ENCODE results near the gene BANF2.

BANF2 gene

DNA sequence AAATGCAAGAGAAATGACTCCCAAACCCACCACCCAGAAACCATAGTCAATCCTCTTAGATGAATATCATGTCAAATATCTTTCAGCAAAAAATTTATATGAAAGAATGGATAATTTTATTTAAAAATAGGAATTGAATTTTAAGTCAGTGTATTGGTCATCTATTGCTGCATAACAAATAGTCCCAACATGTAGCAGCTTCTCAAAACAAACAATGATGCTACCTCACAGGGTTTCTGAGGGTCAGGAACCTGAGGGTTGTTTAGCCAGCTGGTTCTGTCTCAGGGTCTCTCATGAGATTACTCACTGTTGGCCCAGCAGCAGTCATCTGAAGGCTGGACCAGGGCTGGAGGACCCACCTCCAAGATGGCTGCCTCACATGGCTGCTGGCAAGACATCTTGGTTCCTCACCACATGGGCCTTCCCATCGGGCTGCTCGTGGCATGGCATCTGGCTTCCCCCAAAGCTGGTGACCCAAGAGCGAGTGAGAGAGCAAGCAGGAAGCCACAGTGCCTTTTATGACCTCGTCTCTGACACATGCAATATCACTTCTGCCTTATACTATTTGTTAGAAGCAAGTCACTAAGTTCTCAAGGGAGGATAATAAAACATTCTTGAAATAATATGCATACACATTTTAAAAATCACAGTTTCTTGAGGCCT is 36.3 kb downstream of the BANF2 start:
- no peak for FAIRE-seq

DNA sequence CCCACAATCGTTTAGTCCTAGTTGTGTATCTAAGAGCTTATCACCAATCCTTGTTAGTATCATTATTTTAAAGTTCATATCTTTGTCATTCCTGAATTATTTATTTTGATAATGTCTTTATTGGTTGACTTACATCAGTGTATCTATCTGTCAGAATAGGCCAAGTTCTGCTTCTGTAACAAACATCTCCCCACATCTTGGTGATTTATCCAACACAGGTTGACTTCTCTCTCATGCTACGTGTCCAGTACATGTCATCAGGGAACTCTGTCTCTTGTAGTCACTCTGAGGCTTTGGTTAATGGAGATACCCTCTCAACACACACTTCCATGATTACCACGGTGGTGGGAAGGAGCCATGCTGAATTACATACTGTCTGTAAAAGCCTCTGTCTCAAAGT is 38.4 kb downstream of the BANF2 start:
- FAIRE-seq, result no peak

DNA sequence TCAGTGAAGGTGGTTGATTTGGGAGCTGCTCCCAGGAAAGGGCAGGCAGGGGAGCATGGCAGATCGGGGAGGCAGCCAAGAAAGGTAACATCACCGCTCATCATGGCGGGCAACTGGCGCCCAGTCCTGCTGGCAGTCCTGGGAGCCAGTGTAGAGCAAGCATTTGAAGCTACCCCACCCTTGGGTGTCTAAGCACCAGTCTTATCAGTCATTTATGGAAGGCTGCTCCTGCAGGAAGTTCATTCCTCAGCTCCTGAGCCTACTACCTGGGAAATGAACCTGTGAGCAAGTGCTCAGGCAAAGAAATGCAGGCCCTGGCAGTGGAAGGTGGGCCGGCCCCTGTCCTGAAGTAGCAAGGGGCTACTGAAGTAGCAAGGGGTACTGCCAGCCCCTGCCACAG is 41.5 kb downstream of the BANF2 start:
- FAIRE-seq, result no peak

DNA sequence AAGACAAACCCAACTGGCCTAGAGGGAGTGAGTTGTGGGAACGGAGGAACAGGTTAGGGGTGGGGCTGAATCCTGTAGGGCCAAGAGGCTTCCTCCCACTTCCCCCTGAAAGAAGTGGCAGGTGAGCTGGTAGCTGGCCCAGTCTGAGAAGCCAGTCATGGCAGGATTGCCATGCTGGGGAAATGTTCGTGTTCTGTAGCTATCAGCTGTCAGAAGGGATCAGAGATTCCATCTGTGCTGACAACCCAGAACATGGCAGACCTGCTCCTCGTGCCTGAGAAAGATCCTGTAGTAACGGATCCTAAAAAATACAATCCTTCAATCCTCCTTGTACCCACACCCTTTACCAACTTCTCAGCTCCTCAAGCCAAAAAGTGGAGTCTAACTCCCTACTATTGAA is 43.0 kb downstream of the BANF2 start:
- FAIRE-seq, result no peak

DNA sequence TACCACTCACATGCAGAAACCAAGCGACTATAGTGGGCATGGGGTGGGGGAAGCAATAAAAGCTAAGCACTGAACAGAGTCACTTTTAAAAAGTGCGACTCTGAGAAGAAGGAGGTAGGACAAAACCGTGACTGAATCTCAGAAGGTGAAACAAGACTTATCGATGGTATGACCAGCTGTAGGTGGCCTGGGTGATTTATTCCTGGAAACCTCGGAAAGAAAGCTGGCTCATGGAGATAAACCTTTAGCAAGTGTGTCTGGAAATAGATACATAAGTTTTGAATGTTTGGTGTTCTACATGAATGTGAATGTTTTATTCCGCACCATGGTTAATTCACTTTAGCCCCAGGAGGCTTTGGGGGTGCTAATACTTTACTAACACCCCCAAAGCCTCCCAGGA is 43.9 kb downstream of the BANF2 start:
- FAIRE-seq, result no peak

DNA sequence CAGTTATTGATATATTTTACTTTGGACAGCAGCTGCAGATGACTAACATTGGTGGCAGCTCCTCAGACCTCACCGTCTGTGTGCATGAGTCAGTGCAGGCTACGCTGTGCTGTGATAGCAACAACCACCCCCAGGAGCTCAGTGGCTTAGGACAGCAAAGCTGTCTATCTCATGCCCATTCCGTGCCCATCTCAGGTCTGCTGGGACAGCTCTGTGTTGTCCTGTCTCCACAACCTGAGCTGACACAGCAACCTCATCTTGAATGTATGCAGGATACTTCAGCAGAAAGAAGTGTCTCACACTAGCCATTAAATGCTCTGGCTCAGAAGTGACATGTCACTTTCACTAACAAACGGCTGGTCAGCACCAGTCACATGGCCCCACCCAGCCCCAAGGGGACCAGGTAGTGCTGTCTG is 47.7 kb downstream of the BANF2 start:
- FAIRE-seq, result no peak

DNA sequence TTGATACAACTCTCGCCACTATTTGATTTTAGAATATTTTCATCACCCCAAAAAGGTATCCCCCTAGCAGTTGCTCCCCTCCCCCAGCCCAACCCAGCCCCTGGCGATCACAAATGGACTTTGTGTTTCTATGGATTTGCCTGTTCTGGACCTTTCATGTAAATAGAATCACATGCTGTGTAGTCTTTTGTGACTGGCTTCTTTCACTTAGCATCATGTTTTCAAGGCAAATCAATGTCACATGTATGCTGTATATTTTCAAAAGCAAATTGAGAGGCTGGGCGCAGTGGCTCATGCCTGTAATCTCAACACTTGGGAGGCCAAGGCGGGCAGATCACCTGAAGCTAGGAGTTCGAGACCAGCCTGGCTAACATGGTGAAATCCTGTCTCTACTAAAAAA is 48.5 kb downstream of the BANF2 start:
- FAIRE-seq, result no peak

DNA sequence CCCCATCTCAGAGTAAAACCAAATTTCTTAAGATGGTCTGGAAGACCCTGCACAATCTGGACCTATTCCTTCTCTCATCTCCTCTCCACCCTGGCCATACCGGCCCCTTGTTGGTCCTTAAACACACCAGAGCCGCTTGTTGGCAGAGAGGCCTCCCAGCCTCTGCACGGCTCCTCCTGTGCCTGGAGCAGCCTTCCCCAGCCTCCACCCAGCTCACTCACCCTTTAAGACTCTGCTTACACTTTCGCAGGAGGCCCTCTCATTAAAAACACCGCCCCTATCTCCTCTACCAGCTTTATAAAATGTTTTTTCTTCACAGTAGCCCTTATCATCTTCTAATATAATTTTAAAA is 49.8 kb downstream of the BANF2 start:
- no peak for FAIRE-seq

DNA sequence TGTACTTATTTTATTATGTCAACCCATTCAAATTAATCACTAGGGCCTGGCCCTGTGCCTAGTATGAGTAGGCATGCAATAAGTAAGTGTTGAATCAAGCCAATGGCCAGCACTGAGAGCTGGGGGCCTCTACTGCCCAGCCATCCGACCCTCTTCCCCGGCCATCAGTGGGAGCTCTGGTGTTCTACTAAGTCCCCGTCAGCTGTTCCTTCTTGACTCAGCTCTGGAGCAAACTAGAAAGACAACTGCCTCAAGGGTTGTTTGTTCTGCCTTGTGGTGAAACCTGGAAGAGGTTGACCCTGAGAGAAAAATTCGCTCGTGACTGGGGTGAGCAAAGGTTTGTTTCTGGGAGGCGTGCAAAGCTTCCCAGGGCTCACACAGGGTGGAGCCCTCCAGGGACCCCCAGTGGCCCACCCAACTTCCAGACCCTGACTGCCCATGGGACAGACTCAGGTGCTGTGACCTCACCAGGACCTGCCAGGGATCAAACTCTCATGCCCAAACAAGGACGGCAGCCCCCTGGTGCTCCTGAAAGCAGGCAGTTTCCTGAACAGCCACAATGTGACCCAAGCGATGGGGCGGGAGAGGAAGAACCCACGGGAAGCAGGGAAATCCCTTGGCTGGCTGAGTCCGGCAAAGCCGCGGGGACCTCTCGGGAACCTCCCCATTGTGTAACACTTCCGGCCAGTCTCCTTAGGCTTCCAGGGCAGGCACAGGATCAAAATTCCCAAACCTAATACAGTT is 50.4 kb downstream of the BANF2 start:
- FAIRE-seq, result no peak

DNA sequence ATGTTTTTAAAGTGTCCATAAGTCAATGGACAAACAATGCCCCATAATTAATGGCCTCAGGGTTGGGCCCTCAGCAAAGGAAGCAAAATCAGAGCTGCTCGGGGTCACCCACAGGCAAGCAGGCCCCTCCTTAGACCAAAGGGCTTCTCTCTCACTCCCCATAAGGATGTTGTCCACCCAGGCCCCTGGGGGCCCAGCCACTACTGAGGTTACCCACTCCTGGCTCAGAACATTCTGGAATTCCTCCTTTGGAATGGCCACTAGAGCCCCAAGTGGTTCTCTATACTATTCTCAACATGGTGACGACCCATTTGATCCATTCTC is 50.9 kb downstream of the BANF2 start:
- FAIRE-seq, result no peak

DNA sequence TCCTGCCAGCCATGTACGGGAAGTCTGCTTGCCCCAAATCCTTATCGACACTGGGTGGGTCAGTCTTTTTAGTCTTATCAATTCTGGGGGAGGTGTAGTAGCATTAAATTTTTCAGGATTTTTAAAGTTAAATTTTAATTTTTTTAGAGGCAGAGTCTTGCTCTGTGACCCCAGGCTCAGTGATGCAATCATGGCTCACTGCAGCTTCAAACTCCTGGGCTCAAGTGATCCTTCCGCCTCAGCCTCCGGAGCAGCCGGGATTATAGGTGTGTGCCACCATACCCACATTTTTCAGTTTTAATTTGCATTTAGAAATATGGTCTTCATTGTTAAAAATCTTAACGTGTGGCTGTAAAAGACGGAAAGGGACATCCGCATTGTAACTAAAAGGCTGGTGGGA is 51.9 kb downstream of the BANF2 start:
- no peak for FAIRE-seq

DNA sequence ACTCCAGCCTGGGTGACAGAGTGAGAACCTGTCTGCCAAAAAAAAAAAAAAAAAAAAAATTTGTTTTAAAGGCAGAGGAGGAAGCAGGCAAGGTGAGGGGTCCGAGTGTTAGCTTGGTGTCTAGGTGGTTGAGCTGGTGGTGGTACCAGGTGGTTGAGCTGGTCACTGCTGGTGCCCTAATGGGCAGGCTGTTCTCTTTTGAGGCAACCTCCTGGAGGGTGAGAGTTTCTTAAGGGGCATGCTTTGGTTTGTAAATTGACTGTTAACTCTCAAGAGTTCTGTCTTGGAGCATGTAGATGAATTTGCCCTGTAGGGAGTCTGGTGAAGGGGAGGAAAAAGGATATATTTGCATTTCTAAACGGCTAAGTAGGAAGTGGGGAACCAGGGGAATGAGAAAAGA is 52.7 kb downstream of the BANF2 start:
- FAIRE-seq, result no peak

DNA sequence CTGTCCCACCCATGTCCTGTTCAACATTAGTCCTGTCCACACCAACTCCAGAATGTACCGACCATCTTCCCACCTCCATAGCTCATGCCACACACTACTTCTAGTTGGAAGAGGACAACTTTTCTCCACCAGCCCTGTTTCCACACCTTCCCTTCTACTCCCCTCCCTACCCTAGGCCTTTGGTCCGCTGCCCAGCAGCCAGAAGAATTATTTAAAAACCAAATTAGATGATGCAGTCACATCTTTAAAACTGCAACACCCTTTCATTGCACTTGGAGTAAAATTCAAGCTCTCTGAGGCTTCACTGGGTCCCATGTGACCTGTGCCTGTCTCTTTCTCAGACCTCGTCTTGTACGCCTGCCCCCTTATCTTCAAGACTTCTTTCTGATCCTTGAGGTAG is 53.8 kb downstream of the BANF2 start:
- FAIRE-seq, result no peak

DNA sequence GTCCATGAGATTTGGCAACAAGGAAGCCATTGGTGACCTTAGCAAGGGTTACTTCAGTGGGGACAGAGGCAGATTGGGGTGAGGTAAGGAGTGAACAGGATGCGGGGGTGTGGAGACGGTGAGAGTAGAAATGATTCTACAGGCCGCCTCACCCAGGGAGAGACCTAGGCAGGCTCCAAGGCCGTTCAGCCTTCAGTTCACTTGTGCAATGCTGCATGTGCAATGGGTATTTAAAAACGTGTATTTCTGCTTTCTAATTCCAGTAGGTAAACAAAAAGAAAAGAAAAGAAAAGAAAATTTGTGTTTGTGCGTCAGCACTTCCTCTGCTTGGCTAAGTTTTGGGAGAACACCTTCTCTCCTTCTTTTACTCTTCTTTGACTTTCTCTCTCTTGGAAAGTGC is 56.8 kb downstream of the BANF2 start:
- FAIRE-seq, result no peak

DNA sequence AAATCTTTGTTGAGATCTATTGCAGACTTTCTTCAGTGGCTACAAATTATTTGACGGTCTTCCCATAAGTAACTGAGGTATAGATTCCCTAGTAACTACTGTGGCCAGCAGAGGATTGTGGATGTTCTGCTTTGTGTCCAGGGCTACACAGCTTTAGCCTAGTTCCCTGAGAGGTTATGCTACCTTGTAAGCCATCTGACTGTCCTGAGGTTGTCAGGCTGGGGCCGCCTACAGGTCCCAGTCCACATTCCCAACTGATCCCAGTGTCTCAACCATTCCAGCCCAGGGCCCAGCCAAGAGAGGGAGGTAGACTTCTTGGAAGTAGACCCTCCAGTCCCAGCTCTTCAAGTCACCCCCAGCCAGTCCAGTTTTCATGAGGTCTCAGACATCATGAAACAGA is 57.7 kb downstream of the BANF2 start:
- no peak for FAIRE-seq

DNA sequence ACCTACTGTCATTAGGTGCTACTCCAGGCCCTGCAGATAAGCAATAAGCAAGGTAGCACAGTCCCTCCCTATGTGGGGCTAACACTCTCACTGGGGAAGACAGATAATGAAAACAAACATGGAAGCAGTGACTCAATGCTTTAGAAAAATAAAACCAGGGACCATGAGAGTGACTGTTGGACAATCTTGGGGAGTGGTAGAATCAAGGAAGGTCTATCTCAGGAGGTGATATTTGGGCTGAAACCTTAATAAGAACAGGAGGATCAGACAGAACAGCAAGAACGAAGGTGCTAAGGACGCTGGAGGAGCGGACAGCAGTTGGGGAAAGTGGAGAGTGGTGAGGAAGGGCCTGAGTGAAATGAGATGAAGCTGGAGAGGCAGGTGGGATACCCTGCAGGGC is 58.2 kb downstream of the BANF2 start:
- FAIRE-seq, result no peak

DNA sequence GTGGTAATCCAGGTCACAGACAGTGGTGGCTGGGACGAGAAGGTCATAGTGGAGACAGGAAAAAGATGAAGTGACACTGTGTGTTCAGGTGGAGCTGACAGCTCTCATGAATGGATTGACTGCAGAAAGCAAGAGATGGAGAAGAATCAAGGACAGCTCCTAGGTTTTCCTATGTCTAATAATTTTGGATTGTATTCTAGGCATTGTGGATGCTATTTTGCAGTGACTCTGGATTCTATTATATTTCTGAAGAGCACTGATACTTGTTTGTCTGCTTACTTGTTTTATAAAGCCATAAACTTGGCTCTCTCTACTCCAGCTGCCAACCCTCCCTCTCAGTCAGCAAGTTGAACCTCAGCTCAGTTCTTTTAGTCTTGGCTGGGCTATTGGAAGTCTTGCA is 58.7 kb downstream of the BANF2 start:
- FAIRE-seq, result no peak

DNA sequence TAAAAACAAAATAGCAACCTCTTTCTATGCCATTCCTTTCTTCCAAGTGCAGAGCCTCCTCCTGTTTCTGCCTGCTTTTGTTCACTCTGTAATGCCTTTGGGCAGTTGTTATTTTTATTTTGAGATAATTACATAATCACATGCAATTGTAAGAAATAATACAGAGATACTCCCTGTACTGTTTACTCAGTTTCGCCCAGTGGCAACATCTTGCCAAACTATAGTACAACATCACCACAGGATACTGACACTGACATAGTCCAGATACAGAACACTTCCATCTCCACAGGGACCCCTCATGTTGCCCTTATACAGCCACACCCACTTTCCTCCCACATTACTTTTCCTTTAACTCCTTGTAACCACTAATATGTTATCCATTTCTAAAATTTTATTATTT is 59.7 kb downstream of the BANF2 start:
- no peak for FAIRE-seq

DNA sequence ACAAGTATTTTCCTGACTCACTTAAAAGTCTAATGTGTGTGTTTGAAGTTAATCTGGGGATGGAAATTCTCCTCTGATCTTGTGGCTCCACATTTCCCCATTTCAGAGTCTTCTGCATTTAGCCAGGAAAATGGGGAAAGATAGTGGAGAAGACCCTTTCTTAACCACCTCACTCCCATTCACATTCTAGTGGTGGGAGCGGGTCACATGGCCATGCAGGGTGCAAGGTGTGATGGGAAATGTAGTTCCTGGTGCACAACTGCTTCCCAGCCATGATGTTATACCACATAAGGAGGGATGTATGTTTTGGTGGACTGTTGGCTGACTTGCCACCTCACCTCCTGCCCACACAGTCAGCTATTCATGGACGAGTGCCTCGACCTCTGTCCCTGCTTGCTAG is 61.8 kb downstream of the BANF2 start:
- no peak for FAIRE-seq

DNA sequence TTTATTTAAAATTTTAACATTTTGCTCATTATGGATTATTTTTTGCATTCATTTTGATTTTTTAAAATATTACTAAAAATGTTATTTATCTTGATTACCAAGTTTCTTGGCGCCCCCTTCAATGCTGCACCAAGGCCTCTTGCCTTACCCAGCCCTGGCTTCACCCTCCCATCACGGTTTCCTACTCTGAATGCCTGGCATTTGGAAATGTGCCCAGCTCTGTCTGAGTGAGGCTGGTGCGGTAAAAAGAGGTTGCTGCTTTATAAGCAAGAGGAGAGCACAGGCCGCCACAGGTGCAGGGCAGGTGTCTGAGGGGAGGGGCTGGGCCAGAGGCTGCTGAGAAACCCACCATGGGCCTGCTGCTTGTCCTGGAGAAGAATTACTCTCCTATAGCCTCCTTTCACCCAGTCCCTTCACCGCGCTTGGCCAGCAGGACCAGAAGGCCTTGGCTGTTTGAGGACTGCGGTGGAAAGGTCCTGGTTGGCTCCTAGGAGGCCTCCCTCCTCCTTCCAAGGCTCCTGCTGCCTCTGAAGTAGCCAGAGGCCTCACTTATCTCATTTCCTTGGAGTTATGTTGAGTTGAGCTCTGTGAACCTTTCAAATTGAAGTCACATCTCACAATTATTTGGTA is 62.6 kb downstream of the BANF2 start:
- no peak for FAIRE-seq

DNA sequence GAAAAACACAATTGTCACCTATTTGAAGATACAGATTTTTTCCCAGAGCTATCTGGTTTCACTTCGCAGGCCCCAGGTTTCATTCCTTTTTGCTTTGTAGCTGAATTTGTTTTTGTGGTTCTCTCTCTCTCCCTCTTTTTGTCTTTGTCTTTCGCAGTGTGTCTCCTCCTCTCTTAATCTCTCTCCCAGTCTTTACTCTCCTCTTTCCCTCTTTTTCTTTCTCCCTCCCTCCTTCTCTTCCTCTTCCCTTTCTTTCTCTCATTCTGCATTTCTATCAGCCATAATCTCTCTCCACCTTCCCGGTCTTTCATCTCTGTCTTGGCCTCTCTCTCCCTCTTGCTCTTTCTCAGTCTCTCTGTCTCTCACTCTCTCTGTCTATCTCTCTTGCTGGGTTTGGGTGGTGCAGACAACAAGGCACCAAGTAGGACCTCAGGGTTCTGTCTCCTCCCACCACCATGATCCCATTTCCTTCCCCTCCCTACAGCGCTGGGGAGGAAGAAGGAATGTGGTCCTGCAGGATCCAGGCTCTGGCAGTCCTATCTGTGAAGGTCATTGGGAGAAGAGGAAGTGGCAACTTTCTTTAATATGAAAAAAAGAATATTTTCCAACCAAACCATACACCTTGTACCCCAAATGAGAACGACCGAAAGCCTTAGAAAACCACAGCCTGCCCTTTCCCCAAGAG is 63.2 kb downstream of the BANF2 start:
- FAIRE-seq, result no peak

DNA sequence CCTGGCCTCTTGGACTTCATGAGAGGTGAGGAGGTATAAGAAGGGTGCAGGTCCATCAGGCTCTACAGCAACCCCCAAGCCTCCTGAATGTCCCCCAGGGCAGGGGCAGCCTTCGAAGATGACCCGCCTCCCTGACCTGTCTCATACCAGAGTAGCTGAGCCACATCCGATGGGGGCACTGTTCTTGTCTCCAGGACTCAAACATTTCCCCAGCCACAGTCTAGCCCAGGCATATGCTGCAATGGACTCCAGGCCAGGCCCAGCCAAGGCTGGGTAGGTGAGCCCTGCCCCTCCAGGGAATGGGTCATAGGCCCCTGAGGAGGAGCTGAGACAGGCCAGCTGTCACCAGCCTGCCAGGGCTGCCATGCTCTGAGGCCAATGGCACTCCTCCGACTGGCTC is 65.3 kb downstream of the BANF2 start:
- no peak for FAIRE-seq

DNA sequence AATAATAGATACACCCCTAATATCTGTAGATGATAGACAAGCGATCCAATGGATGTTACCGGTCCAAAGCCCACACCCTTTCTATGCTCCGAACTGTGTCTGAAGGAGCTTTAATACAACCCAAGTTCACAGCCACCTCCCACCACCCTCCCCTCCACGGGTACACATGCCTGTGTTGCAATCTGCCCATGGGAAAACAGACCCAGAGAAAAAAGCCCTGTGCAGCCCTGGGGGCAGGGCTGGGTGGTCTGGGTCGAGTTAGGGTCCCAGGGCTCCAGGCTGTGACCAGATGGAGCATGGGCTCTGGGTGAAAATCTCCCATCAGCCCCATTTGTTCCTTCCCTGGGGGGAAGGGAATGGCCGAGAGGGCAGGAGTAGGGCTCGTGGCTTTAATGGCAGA is 65.8 kb downstream of the BANF2 start:
- no peak for FAIRE-seq

DNA sequence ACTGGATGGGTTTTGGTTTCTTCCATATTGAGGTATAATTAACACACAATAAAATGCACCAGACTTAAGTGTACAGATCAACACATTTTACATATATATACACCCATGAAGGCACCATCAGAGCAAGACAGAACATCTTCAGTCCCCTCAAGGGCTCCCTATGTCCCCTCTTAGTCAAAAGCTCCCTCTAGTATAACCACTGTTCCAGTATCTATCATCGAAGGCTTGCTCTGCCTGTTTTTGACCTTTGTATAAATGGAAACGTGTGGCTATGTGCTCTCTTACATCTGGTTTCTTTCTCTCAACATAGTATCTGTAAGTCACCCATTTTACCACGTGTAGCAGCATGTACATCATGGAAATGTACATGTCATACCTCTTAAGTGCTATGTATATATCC is 66.5 kb downstream of the BANF2 start:
- no peak for FAIRE-seq

Measured in islet of Langerhans (tissue), 1 donor.